HEK293T (cell line): ENCODE measurements around the gene SLC24A1.

ENCODE experiments used
- ARNT ChIP-seq: fragments of 450-650 bp; IDR thresholded peaks from 2 replicates; pipeline ENCODE4 v1.6.1; 2017; ENCODE audit warnings: mild to moderate bottlenecking
- L3MBTL2 ChIP-seq: fragments of 450-650 bp; conservative IDR thresholded peaks from 2 replicates; pipeline ENCODE4 v1.6.1; 2016; ENCODE audit warnings: mild to moderate bottlenecking

DNA sequence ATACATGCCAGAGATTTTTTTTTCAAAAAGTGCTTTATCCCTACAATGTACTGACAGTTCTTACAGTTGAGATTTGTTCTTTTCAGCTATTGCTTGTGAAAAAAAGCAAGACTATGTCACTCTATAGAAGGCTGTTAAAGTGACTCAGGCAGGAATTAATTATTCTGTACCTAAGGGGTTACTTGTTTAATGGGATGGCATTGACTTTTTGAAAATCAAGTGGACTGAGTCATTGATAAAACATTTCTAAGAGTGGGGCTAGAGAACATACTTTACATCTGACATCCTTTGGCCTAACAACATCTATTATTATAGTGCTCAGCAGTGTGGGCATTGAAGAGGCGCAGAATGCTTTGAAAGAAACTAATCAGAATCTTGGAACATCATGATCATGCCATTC, 45.1 kb upstream of the SLC24A1 start:
- no peak for TF ChIP-seq ARNT
- TF ChIP-seq L3MBTL2: no peak
